CMK (cell line): ENCODE results near the gene TMEM106A.
"Not testable (repeated sequence)": the region's sequence is repeated elsewhere in the genome, so short reads cannot be mapped to it uniquely, and the experiment has no call there.

ENCODE experiments used
- DNase-seq: peaks from one replicate; pipeline ENCODE4 v3.0.0-alpha.2; 2010; ENCODE audit warnings: low read depth

The TMEM106A gene

DNA sequence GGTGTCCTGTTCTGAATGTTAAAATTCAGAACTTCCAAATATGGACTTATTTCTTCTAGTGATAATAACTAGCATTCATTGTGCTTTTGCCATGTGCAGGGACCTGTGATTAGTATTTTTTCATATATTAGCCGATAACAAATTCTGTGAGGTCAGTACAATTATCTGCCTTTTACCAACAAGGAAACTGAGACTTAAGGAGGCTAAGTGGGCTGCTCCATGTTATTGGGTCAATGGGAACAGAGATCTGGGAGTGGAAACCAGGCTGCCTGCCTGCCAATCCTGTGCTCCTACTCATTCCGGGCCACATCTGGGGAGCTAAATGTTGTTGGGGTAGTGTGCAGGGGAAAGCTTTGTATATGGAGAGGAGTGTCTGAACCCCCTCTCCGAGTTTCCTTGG is 3.7 kb downstream of the TMEM106A start:
- no peak for DNase-seq

DNA sequence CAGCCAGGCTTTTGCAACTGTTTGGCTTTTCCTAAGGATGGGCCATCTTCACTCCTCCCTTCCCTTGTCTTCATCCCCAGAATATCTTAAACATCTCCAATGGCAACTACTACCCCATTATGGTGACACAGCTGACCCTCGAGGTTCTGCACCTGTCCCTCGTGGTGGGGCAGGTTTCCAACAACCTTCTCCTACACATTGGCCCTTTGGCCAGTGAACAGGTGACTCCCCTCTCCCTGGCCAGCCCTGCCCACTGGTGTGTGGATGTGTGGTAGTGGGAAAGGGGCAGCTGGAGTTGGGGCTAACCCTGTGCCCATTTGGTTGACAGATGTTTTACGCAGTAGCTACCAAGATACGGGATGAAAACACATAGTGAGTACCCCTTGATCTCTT is 4.7 kb downstream of the TMEM106A start:
- no peak for DNase-seq

DNA sequence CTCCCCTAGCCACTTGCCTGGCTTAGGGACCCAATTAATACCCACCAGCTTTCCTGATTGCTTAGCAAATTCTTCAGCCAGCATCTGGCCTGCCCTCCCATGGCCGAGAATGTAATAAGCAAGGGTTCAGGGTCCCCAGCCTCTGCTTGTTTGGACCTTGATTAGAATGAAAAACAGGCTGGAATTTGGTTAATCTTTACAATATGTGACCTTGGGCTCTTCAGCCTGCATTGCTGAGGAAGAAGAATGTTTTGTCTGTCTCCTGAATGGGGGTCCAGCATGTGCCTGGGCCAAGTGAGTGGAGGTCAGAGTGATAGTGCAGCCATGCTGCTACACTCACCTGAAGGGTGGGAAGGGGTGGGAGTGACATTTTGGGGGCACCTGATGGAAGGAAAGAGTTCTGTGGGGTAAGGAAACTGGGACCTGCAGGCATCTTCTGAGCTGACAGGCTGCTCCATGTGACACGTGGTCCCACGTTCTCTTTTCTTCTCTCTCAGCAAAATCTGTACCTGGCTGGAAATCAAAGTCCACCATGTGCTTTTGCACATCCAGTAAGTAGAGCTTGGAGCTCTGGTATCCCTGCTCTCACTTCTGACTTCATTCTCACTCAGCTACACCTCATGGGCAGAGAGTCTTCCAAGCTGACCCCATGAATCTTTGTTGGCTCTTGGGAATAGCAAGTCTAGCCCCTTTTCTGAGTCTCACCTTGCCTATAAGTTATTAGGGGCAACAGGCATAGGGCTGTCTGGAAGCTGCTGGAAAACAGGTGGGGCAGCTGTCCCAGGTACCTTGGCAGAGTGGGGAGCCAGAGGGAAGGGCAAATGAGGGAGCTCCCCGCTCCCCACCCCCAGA is 5.3 kb downstream of the TMEM106A start:
- no peak for DNase-seq

DNA sequence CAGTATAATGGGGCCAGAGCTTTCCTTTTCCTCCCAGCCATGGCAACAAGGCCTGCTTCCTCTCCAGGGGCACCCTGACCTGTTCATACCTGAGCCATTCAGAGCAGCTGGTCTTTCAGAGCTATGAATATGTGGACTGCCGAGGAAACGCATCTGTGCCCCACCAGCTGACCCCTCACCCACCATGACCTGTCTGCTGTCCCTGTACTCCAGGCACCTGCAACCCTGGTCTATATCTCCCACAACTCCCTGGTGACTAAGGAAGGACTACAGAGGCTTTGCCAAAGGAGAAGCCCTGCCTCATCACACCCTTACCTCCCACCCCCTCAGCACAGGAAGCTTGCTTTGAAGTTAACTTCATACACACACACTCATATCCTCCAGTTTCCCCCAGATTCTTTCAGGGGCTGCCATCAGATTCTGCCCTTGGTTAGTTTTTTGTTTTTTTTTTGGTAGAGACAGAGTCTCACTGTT is 6.0 kb downstream of the TMEM106A start:
- no peak for DNase-seq

DNA sequence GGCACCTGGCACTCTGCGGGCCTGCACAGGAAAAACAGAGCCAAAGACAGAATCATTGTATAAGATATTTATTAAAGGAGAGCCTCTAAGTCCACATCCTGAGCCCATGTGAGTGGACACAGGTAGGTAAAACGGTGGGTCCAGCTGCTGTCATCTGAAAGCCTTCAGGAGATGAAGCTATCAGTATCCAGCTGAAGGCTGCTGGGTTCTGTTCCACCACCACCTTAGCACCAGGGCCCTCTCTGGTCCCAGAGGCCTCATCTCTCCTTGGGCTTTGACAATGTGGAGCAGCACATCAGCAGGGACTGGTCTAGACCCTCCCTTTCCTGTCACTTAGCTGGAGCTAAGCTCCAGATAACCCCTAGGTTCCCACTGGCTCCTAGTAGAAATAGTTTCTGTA is 7.3 kb downstream of the TMEM106A start:
- DNase-seq = no peak

DNA sequence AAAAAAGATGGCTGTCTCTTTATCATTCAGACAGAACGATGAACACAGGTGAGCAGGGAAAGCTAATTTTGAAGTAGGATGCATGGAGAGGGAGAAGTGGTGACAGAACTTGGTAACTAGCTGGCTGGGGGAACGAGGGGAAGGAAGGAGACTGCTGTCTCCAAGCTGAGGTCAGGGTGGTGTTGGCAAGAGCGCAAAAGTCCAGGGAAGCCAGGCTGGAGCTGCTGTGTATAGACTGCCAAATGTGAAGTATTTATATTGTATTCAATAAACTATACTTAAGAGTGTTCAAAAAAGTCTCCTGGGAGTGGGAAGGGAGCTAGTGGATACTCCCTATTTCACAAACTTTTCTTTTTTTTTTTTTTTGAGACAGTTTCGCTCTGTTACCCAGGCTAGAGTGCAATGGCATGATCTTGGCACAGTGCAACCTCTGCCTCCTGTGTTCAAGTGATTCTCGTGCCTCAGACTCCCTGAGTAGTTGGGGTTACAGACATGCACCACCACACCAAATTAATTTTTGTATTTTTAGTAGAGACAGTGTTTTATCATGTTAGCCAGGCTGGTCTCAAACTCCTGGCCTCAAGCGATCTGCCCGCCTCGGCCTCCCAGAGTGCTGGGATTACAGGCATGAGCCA is 8.2 kb downstream of the TMEM106A start:
- no peak for DNase-seq

DNA sequence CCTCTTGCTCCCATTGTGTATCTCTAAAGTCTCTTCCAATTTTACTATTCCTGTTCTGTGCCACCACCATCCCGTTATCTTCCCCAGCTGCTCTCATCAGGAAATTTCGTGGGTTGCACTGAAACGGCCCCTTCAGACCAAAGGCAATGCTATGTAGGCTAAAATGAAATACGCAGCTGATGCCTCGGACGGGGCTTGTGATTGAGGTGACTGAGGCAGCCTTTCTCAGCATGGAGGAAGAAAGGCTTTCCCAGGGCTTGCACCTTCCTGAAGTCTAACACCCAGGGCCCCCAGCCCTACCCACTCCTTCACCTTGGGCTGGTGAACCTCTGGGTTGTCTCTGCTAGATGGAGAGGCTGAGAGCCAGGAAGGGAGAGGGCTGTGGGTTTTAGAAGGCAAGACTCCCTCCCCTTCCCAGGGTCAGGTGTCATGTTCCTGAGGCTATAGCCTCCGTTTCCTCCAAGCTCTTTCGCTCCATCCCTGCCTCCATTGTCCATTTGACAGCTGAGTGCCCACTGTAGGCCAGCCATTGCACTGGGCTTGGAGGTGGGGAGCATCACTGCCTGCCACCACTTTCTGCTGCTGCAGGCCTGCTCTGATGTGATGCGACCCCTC is 8.9 kb downstream of the TMEM106A start:
- DNase-seq = no peak

DNA sequence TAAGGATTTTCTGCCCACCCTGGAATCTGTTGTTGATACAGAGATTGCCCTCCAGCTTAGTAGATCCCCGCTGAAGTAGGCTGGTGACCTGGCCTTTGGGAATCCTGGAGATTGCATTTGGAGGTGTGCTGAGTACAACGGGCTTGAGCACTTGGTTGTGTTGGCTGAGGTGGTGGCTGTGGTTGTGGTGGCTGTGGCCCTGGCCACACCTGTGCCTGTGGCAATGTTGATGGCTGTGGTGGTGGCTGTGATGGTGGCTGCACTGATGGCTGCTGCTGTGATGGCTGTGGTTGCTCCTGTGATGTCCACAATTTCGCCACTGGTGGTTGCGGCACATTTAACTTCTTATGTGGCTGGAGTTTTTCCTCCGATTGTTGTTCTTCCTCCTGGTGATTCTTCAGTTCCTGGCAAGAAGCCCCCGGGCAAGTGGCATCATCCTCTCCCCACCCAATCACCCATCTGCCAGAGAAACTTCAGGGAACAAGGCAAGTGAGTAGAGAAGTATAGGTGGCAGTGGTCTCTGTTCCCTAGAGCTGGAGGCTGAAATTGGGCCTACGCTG is 12.6 kb downstream of the TMEM106A start:
- no peak for DNase-seq

DNA sequence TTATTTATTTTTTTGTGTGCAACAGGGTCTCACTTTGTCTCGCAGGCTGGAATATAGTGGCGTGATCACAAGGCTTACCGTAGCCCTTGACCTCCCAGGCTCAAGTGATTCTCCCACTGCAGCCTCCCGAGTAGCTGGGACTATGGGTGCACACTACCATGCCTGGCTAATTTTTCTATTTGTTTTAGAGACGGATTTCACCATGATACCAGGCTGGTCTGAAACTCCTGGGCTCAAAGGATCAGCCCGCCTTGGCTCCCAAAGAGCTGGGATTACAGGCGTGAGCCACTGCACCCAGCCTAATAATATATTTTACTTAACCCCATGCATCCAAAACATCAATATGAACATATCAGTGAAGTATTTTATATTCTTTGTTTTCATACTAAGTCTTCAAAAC is 14.7 kb downstream of the TMEM106A start:
- no peak for DNase-seq

DNA sequence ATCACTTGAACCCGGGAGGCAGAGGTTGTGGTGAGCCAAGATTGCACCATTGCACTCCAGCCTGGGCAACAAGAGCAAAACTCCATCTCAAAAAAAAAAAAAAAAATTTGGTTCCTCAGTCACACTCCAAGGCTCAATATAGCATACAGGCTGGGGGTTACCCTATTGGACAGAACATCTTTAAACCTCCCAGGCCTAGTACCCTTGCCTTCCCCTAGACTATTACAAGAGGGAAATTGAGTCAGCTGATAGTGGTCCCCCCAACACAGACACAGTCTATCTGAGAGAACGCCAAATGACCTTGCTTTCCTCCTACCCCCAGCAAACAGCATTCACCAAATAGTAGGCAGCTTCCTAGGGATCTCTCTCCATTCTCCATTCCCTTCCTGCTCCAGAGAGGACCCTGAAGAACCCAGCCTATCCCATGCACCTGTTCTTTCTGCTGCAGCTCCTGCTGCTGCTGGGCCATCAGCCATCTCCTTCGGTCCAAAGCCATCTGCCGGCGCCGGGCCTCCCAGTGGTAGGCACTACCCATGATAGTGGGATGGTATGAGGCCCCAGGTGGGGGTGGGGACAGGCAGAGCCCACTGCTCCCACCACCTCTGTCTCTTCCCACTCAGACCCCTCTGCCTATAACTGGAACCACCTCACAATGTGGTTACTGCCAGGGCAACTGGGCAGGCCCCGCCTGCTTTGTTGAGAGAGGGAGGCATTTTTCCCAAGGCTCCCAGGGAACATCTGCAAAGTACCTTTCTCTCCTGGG is 16.5 kb downstream of the TMEM106A start, which contains the start of gene CCDC200:
TSS of gene CCDC200 (minus strand) at position 604 of the 763 bp plus-strand sequence. CDS start at position 535, 69 bp downstream.
- DNase-seq = not testable (repeated sequence)

DNA sequence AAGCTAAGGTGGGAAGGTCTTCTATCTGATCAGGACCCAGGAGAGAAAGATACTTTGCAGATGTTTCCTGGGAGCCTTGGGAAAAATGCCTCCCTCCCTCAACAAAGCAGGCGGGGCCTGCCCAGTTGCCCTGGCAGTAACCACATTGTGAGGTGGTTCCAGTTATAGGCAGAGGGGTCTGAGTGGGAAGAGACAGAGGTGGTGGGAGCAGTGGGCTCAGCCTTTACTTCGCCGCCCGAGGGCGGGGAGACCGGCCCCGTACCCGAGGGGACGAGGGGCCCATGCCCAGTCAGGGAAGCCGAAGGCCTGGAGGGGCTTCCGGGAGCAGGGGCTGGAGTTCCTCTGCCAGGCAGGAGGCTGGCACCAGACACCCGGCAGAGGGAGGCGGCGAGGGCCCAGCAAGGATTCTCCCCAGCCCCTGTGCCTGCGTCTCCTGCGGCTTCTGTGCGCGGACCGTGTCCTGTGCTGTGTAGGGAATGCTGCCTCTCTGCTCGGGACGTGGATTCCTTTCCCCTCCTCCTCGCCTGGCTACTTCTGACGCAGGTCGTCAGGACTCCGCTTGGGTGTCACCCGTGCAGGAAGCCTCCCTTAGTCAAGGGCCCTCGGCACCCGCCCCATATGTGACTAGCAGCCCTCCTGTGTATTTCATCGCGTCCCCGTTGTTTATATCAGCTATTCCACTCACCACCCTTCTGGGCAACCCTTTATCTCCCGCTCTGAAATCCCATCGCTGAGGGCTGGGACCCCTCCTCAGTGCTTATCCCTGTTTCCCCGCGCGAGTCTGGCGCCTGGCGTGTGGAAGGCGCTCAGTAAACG is 19.7 kb downstream of the TMEM106A start:
- DNase-seq = not testable (repeated sequence)

DNA sequence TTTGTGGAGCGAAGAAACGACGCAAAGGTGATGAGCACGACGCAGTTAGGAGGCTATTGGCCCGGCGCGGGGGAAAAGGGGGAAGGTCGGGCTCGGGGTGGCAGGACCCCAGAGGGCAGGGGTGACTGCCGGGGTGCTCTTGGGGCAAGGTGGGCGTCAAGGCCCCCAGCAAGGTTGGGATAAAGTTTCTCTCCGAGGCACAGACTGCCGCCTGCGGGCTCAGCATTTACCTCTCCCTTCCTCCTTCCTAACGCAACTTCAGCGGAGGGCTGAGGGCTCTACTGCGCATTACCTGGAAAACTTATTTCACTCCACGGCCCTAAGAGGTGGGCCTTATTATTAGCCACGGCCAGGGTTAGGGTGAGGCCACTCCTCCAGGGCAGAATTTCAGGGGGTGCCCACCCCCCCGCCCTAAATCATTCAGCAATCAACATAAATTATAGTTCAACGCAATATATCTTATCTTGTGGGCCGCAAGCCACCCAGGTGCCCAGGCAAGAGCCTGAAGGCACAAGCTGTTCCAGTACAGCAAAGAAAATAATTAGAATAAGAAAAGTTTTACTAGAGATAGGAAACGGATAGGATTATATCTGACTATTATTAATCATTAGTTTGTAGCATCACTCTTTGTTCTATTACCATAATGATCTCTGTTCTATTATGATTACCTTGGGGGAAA is 20.5 kb downstream of the TMEM106A start:
- not testable (repeated sequence) for DNase-seq

DNA sequence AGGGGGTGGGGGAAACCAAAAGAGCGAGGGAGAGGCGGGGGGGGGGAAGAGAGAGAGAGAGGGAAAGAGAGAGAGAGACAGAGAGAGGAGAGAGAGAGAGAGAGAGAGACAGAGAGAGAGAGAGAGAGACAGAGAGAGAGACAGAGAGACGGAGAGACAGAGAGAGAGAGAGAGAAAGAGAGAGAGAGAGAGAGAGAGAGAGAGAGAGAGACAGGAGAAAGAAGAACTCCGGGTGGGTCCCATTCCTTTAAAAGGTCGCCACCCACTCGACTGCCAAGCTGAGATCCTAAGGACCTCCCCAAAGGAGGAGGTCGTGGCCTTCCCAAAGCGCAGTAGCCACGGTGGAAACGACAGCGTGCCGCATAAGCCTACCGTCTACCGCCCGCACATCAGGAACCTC is 21.6 kb downstream of the TMEM106A start:
- not testable (repeated sequence) for DNase-seq

DNA sequence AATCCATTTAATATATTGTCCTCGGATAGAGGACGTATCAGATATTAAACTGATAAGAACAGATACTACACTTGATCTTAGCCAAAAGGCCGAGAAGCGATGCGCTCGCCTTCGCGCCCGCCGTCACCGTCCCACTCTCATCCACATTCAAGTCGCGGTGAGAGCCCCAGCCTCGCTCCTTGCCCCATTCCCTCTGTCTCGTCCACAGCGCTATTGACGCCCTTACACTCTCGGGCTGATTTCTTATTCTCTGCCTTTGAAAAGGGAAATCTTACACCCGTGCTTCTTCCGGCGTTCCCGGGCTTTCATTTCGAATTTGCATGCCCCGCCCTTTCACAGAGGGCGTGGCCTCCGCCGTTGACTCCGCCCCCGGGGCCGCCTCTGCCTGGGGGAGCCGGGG is 22.2 kb downstream of the TMEM106A start, which contains the start of gene RNU2-1:
TSS of gene RNU2-1 (minus strand) at position 101 of the 400 bp plus-strand sequence.
- not testable (repeated sequence) for DNase-seq

DNA sequence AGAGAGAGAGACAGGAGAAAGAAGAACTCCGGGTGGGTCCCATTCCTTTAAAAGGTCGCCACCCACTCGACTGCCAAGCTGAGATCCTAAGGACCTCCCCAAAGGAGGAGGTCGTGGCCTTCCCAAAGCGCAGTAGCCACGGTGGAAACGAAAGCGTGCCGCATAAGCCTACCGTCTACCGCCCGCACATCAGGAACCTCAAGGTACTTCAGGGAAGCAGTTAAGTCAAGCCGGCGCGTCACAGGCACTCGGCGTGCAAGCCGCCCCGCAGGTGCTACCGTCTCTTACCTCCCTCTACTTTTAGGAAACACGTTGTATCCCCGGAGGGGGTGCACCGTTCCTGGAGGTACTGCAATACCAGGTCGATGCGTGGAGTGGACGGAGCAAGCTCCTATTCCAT is 27.9 kb downstream of the TMEM106A start:
- not testable (repeated sequence) for DNase-seq

DNA sequence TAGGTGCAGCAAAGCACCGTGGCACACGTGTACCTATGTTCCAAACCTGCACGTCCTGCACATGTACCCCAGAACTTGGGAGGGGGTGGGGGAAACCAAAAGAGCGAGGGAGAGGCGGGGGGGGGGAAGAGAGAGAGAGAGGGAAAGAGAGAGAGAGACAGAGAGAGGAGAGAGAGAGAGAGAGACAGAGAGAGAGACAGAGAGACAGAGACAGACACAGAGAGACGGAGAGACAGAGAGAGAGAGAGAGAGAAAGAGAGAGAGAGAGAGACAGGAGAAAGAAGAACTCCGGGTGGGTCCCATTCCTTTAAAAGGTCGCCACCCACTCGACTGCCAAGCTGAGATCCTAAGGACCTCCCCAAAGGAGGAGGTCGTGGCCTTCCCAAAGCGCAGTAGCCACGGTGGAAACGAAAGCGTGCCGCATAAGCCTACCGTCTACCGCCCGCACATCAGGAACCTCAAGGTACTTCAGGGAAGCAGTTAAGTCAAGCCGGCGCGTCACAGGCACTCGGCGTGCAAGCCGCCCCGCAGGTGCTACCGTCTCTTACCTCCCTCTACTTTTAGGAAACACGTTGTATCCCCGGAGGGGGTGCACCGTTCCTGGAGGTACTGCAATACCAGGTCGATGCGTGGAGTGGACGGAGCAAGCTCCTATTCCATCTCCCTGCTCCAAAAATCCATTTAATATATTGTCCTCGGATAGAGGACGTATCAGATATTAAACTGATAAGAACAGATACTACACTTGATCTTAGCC is 29.1 kb downstream of the TMEM106A start:
- not testable (repeated sequence) for DNase-seq

DNA sequence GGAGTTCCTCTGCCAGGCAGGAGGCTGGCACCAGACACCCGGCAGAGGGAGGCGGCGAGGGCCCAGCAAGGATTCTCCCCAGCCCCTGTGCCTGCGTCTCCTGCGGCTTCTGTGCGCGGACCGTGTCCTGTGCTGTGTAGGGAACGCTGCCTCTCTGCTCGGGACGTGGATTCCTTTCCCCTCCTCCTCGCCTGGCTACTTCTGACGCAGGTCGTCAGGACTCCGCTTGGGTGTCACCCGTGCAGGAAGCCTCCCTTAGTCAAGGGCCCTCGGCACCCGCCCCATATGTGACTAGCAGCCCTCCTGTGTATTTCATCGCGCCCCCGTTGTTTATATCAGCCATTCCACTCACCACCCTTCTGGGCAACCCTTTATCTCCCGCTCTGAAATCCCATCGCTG is 34.8 kb downstream of the TMEM106A start:
- DNase-seq = not testable (repeated sequence)
